HG02642 (cell line): ENCODE measurements around the gene MYO16.

Source experiments
- ATAC-seq: cut with Tn5 transposase; IDR thresholded peaks from one replicate; pipeline ENCODE4 v1.9.1; 2021; ENCODE audit warnings: mild to moderate bottlenecking; ENCODE audit not compliant: unreplicated experiment, poor library complexity

MYO16 gene

GRCh38 chr13:109159650-109160309 lies 530.4 kb downstream of the MYO16 start:
- ATAC-seq = no peak

GRCh38 chr13:109160357-109160756 lies 530.9 kb downstream of the MYO16 start:
- ATAC-seq = peak; percentile 25

- peak; percentile 17 for ATAC-seq
These were observed 531.7 kb downstream of the MYO16 start for GRCh38 chr13:109160887-109161669.

- peak; percentile 86 for ATAC-seq
These were observed 533.0 kb downstream of the MYO16 start for GRCh38 chr13:109162248-109163036.

GRCh38 chr13:109163037-109163379 lies 533.6 kb downstream of the MYO16 start:
- peak; percentile 14 for ATAC-seq

GRCh38 chr13:109165417-109165904 lies 536.0 kb downstream of the MYO16 start:
- no peak for ATAC-seq

- ATAC-seq = peak; percentile 27
These were observed 537.4 kb downstream of the MYO16 start for GRCh38 chr13:109166804-109167203.

GRCh38 chr13:109172136-109172535 lies 542.7 kb downstream of the MYO16 start:
- no peak for ATAC-seq

GRCh38 chr13:109175666-109176065 lies 546.3 kb downstream of the MYO16 start:
- no peak for ATAC-seq

GRCh38 chr13:109180905-109181425 lies 551.6 kb downstream of the MYO16 start:
- no peak for ATAC-seq

GRCh38 chr13:109182777-109183465 lies 553.5 kb downstream of the MYO16 start:
- no peak for ATAC-seq

- no peak for ATAC-seq
These were observed 562.0 kb downstream of the MYO16 start for GRCh38 chr13:109191413-109191812.

- no peak for ATAC-seq
These were observed 562.9 kb downstream of the MYO16 start for GRCh38 chr13:109192306-109192705.

- ATAC-seq = no peak
These were observed 567.5 kb downstream of the MYO16 start for GRCh38 chr13:109196948-109197347.

- ATAC-seq = no peak
These were observed 569.2 kb downstream of the MYO16 start for GRCh38 chr13:109198585-109198984.

- ATAC-seq = no peak
These were observed 569.9 kb downstream of the MYO16 start for GRCh38 chr13:109199280-109199679.

GRCh38 chr13:109200556-109200955 lies 571.1 kb downstream of the MYO16 start:
- no peak for ATAC-seq

- ATAC-seq = no peak
These were observed 574.2 kb downstream of the MYO16 start for GRCh38 chr13:109203587-109203986.

- ATAC-seq = no peak
These were observed 574.8 kb downstream of the MYO16 start for GRCh38 chr13:109204252-109204651.

- ATAC-seq = no peak
These were observed 575.2 kb downstream of the MYO16 start for GRCh38 chr13:109204657-109205056.
